ENCODE measurements around the gene PLEKHA7. TPM values are rescaled to one million over a fixed set of nuclear protein-coding genes. Genes with fewer than 3 reads are reported as not detected.

The PLEKHA7 gene
- total and polyA plus RNA-seq, 2 donors from 2014 or later, result 24.4 to 65.7 TPM

- no peak overlapping the region for H3K27ac ChIP-seq (ENCODE audit: low read depth in 2 of 2, low read length in 2 of 2)
- H3K36me3 ChIP-seq (ENCODE audit: control insufficient read depth in 2 of 3, insufficient read depth in 3 of 3, low read length in 3 of 3), result peaks cover 0 to 3% (median 2%) of the 10 kb centered on the region in 3 donors
- no peak for DNase-seq
- no peak for TF ChIP-seq CTCF (IDR thresholded peaks at IDR 0.05; ENCODE audit: borderline replicate concordance, extremely low read depth, insufficient read depth)
- no peaks in the 10 kb centered on the region for H3K4me1 ChIP-seq (ENCODE audit: control insufficient read depth in 2 of 3, insufficient read depth in 2 of 3, low read depth in 1 of 3, low read length in 3 of 3)
- H3K4me3 ChIP-seq (ENCODE audit: low read length in 3 of 3), result no peak overlapping the region
- no peak for FAIRE-seq
- H3K9ac ChIP-seq (ENCODE audit: low read length in 3 of 3), result no peak overlapping the region
- H3K9me3 ChIP-seq (ENCODE audit: control insufficient read depth in 2 of 3, insufficient read depth in 1 of 3, low read length in 3 of 3), result no peaks in the 10 kb centered on the region
- intact Hi-C loops (cut with DNase I), result no loop called here
- H3K27me3 ChIP-seq (ENCODE audit: control insufficient read depth, insufficient read depth, low read length), result no peaks in the 10 kb centered on the region
These were observed 246.3 kb downstream of the PLEKHA7 start for GRCh38 chr11:16767957-16768356.

- TF ChIP-seq CTCF (IDR thresholded peaks at IDR 0.05; ENCODE audit: borderline replicate concordance, extremely low read depth, insufficient read depth), result no peak
- Histone ChIP-seq H3K9me3 (ENCODE audit: control insufficient read depth in 2 of 3, insufficient read depth in 1 of 3, low read length in 3 of 3) (no peaks in the 10 kb centered on the region), H3K4me3 (ENCODE audit: low read length in 3 of 3) (no peak overlapping the region), H3K4me1 (ENCODE audit: control insufficient read depth in 2 of 3, insufficient read depth in 2 of 3, low read depth in 1 of 3, low read length in 3 of 3) (no peaks in the 10 kb centered on the region), H3K36me3 (ENCODE audit: control insufficient read depth in 2 of 3, insufficient read depth in 3 of 3, low read length in 3 of 3) (peaks cover 0 to 3% (median 2%) of the 10 kb centered on the region in 3 donors), H3K27me3 (ENCODE audit: control insufficient read depth, insufficient read depth, low read length) (no peaks in the 10 kb centered on the region), H3K27ac (ENCODE audit: low read depth in 2 of 2, low read length in 2 of 2) (no peak overlapping the region), H3K9ac (ENCODE audit: low read length in 3 of 3) (no peak overlapping the region)
- no peak for DNase-seq
- FAIRE-seq, result no peak
- intact Hi-C loops (cut with DNase I), result no loop called here
These were observed 247.1 kb downstream of the PLEKHA7 start for GRCh38 chr11:16767137-16767536.

GRCh38 chr11:16764888-16765287 lies 249.3 kb downstream of the PLEKHA7 start:
- Histone ChIP-seq H3K4me1 (ENCODE audit: control insufficient read depth in 2 of 3, insufficient read depth in 2 of 3, low read depth in 1 of 3, low read length in 3 of 3) (no peaks in the 10 kb centered on the region), H3K9me3 (ENCODE audit: control insufficient read depth in 2 of 3, insufficient read depth in 1 of 3, low read length in 3 of 3) (no peaks in the 10 kb centered on the region), H3K9ac (ENCODE audit: low read length in 3 of 3) (no peak overlapping the region), H3K27ac (ENCODE audit: low read depth in 2 of 2, low read length in 2 of 2) (no peak overlapping the region), H3K27me3 (ENCODE audit: control insufficient read depth, insufficient read depth, low read length) (no peaks in the 10 kb centered on the region), H3K36me3 (ENCODE audit: control insufficient read depth in 2 of 3, insufficient read depth in 3 of 3, low read length in 3 of 3) (peaks cover 0 to 2% (median 0%) of the 10 kb centered on the region in 3 donors), H3K4me3 (ENCODE audit: low read length in 3 of 3) (no peak overlapping the region)
- intact Hi-C loops (cut with DNase I), result no loop called here
- DNase-seq (no peak), FAIRE-seq (no peak)
- no peak for TF ChIP-seq CTCF (IDR thresholded peaks at IDR 0.05; ENCODE audit: borderline replicate concordance, extremely low read depth, insufficient read depth)

- Histone ChIP-seq H3K4me1 (ENCODE audit: control insufficient read depth in 2 of 3, insufficient read depth in 2 of 3, low read depth in 1 of 3, low read length in 3 of 3) (no peaks in the 10 kb centered on the region), H3K9me3 (ENCODE audit: control insufficient read depth in 2 of 3, insufficient read depth in 1 of 3, low read length in 3 of 3) (no peaks in the 10 kb centered on the region), H3K27me3 (ENCODE audit: control insufficient read depth, insufficient read depth, low read length) (no peaks in the 10 kb centered on the region), H3K9ac (ENCODE audit: low read length in 3 of 3) (no peak overlapping the region), H3K4me3 (ENCODE audit: low read length in 3 of 3) (no peak overlapping the region), H3K36me3 (ENCODE audit: control insufficient read depth in 2 of 3, insufficient read depth in 3 of 3, low read length in 3 of 3) (peaks cover 0 to 2% (median 0%) of the 10 kb centered on the region in 3 donors), H3K27ac (ENCODE audit: low read depth in 2 of 2, low read length in 2 of 2) (no peak overlapping the region)
- FAIRE-seq (no peak), DNase-seq (no peak)
- no peak for TF ChIP-seq CTCF (IDR thresholded peaks at IDR 0.05; ENCODE audit: borderline replicate concordance, extremely low read depth, insufficient read depth)
- intact Hi-C loops (cut with DNase I), result no loop called here
These were observed 250.5 kb downstream of the PLEKHA7 start for GRCh38 chr11:16763746-16764145.
